ENCODE measurements around the gene CAMK2N2.

DNA sequence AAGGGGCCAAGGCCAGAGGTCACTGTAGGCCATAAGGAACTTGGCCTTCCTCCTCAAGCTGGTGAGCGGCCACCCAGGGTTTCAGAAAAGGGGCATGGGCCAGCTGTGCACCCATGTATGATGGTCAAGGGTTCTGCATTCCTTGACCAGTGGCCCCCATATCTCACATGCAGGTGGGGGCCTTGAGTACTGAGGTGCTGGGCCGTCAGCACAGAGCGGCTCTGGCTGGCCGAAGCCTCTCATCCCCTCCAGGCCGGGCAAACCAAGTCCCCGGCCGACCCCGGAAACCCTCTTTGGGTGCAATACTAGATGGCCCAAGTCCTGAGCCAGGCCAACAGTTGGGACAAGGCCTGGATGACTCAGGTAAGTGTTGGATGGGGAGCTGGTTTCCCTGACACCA is 22.1 kb downstream of the CAMK2N2 start:
- no peak for TF ChIP-seq EZH2 (IDR thresholded peaks at IDR 0.05; ENCODE audit: low read length)
- TF ChIP-seq, protein P1, sequence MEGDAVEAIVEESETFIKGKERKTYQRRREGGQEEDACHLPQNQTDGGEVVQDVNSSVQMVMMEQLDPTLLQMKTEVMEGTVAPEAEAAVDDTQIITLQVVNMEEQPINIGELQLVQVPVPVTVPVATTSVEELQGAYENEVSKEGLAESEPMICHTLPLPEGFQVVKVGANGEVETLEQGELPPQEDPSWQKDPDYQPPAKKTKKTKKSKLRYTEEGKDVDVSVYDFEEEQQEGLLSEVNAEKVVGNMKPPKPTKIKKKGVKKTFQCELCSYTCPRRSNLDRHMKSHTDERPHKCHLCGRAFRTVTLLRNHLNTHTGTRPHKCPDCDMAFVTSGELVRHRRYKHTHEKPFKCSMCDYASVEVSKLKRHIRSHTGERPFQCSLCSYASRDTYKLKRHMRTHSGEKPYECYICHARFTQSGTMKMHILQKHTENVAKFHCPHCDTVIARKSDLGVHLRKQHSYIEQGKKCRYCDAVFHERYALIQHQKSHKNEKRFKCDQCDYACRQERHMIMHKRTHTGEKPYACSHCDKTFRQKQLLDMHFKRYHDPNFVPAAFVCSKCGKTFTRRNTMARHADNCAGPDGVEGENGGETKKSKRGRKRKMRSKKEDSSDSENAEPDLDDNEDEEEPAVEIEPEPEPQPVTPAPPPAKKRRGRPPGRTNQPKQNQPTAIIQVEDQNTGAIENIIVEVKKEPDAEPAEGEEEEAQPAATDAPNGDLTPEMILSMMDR (optimal IDR thresholded peaks at IDR 0.05 in 1 of 3, IDR thresholded peaks at IDR 0.05 in 1 of 3, conservative IDR thresholded peaks at IDR 0.05 in 1 of 3; ENCODE audit: extremely low read depth in 1 of 3, insufficient read depth in 2 of 3, low read length in 3 of 3) = no peak

All from keratinocyte (primary cell).